GM19452 (cell line): ENCODE measurements around the gene FAM184B.
A peak's percentile ranks its signal among the peaks of the same experiment; 100 is the strongest.
"Not testable (repeated sequence)": the region's sequence is repeated elsewhere in the genome, so short reads cannot be mapped to it uniquely, and the experiment has no call there.

ENCODE experiments used
- ATAC-seq: cut with Tn5 transposase; IDR thresholded peaks from one replicate; pipeline ENCODE4 v1.9.1; 2021; ENCODE audit not compliant: unreplicated experiment

FAM184B gene

DNA sequence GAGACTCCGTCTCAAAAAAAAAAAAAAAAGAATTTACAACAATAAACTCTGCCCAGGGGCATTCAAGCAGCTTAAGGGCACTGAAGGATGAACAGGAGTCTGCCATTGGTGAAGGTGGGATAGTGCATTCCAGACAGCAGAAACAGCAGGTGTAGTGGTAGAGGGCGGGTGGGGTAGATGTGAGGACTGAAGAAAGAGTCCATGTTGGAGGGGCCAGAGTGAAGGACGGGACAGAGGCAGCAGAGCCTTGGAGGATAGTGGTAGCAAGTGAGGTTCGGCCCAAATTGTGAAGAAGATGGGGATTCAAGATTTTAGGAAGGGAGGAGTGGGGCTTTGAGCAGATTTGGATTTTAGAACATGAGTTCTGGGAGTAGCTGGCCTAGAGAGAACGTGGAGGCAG is 91.3 kb downstream of the FAM184B start:
- ATAC-seq, result no peak

DNA sequence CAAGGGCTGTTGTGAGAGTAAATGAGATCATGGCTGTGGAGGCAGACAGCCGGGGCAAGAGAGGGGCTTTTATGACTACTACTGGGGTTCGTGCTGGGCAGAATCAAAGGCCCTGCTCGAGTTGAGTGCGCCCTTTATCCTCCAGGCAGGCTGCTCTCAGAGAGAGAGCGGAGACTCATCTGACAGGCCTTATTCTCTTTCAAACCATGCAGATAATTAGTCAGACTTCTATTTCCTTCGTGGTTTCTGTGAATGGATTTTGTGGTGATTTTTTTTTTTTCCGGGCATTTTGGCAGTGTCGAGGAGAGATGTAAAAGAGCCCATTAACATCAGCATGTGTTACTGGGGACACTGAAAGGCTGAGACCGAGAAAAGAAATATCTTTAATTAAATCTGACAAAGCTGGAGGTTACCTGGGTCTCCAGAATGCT is 93.4 kb downstream of the FAM184B start:
- ATAC-seq, result no peak

DNA sequence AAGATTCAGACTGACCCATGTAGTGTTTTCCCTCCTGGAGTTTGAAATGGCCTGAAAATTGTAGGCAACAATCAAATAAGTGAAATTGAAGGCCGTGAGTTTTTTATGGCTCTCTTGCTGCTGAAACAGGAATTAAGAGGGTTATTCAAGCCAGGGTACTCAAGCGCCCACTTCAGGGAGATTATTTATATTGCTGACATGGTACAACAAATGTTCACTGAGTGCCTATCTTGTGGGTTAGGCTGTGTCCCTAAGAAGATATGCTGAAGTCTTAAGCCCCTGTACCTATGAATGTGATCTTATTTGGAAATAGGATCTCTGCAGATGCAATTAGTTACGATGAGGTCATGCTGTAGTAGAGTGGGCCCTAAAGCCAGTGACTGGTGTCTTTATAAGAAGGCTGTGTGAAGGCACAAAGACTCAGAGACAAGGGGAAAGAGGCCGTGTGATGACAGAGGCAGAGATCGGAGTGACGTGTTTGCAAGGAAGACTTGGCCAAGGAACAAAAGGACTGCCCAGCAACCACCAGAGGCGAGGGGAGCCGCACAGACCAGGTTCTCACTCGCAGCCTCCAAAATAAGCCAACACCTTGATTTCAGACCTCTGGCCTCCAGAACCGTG is 94.1 kb downstream of the FAM184B start:
- ATAC-seq, result no peak

DNA sequence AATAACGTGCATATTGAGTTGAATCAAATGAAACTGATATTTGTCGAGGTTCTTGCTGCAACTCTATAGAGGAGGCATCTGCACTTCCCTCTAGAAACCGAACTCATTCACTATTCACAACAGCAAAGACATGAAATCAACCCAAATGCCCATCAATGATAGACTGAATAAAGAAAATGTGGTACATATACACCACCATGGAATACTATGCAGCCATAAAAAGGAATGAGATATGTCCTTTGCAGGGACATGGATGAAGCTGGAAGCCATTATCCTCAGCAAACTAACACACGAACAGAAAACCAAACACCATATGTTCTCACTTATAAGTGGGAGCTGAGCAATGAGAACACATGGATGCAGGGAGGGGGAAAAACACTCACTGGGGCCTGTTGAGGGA is 96.8 kb downstream of the FAM184B start:
- ATAC-seq, result not testable (repeated sequence)

DNA sequence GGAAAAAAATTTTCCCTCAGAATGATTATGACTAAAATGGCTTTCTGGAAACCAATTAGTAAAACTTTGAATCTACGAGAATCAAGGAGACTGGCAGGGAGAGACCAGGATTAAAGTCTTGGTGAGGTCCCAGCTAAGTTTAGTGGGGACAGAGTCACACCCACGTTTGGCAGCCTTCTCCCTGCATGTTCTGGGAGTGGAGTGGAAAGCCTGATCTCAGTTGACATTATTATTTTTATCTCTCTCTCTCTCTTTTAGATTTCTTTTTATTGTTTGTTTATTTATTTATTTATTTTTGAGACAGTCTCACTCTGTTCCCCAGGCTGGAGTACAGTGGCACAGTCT is 99.2 kb downstream of the FAM184B start:
- ATAC-seq, result no peak

DNA sequence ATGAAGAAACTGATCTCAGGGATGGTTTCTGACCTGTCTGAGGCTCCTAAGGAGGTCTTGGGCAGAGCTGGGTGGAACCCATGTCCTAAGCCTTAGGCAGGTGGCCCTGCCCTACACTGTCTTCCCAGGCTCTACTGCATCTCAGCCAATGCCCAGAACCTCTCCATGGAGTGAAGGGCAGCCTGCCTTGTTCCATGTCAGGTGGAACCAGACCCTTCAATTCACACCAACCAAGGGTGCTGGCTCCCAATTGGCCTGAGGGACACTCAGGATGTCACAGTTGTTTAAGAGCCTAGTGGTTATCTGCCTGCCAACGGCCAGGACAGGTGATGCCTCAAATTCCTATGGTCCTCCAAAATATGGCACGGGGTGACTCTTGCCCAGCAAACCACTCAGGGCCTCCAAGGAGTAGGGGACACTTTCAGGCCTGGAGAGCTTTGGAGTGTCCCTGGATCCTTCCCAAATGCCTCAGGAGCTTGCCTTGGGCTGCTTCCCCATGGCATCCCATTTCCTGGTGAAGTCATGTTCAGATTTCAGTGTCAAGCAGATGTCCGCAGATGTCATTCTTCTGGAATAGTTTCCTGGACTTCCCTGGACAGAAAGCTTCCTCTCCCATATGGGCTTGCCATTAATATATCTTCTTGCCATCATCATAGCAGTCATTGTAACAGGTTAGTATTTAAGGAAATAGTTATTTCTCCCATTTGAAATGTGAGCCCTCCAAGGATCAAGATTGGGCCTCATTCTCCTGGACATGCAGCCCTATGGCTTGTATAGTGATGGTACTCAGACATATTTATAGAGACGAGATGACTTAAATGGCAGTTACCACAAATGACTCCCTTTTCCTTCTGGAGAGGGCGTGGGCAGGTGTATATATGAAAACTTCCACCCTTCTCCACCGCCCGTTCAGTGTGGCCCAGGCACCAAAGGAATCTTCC is 99.9 kb downstream of the FAM184B start:
- no peak for ATAC-seq

DNA sequence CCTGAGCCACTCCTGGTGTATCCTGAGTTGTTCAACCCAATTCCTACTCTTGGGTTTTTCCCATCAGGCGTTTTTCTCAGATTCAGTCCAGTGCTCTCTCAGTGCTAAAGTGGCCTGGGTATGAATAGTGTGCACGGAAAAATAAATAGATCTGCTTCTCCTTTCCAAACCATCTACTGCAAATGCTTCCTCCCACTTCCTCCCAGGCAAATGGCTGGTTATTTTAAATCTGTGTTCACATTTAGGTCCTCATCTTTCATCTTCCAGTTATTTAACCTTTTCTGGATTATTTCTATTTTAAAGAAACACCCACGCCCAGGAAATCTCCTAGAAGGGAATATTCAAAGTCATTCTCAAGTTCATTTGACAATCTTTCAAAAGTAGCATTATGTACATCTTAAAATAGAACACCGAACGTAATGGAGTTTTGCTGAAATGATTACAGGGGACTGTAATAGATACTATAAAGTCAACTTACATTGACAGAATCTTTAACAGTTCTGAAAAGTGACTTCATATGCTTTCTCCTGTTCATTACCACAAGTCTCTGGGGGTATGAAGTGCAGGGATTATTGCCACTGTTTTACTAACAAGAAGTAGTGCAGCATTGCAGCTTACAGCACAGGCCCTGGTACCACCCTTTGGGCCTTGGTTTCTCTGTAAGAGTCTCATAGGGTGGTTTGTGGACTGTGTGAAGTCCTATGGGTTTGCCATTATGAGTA is 100.7 kb downstream of the FAM184B start:
- no peak for ATAC-seq

DNA sequence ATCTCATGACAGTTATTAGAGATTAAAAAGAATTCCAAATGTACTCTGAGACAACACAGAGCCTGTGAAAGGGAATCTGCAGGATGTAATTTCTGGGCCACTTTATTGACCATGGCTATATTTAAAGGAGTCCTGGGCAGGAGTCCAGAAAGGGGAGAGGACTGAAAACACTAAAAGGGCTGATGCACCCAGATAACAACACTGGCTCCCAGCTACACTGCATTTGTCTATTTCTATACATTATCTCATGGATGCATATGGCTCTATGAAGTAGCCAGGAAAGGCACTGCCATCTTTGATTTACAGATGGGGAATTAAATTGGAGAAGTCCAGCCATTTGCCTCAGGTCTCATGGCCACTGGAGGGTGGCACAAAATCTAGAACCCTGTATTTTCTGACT is 111.0 kb downstream of the FAM184B start:
- no peak for ATAC-seq

DNA sequence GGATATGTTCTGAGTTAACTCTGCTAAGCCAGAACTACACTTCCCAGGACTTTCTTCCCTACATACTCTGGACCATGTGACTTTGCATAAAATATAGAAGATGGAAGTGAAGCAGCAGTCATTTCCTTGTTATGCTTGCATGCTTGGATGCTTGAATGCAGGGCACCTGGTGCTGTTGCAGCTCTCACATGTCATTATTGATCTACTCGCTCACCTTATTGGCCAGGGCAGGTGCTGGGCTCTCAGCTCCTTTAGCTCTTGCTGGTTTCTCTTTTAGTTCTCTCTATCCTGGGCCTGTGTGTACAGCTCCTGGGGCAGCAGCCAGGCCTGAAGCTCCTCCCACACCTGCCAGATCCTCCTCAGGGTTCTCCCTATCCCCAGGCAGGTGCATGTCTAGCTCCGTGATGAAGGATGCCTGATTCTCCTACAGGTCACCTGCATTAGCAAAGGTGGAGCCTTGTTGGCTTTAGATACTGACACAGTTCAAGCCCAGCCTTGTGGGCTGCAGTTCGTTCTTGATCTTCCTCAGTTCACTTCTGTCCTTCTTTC is 113.7 kb downstream of the FAM184B start:
- ATAC-seq, result no peak

DNA sequence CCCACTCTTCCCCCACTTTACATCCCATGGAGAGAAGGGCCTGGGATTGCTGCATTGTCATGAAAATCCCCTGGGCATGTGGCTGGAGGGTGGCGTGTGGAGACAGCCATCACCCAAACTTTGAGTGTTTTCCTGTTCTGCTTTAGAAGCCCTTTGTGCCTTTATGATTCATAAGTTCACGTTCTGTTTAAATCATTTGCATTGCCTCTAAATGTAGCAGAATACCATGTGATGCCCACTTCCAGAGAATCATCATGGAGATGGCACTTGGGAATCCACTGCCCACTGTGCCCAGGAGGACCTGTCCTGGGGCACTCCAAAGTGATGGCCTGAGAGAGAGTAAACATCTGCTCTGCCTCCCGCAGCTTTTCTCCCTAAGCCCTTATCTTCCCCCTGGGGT is 114.2 kb downstream of the FAM184B start:
- ATAC-seq, result no peak

DNA sequence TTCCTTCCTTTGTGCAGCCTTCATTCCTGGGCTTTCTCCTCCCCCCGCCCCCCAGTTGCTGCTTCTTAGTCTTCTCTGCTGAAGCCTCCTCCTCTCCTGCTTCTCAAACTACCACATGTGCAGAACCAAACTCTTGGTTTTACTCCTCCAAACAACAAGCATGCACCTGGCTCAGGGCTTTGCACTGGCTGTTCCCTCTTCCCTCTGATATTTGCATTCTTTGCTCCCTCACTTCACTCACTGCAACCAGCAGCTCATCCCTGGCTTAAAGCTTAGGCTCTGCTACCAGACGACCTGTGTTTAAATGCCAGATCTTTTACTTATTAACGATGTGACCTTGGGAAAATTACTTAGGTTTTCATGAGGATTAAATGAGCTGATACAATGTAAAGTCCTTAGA is 115.6 kb downstream of the FAM184B start:
- no peak for ATAC-seq

DNA sequence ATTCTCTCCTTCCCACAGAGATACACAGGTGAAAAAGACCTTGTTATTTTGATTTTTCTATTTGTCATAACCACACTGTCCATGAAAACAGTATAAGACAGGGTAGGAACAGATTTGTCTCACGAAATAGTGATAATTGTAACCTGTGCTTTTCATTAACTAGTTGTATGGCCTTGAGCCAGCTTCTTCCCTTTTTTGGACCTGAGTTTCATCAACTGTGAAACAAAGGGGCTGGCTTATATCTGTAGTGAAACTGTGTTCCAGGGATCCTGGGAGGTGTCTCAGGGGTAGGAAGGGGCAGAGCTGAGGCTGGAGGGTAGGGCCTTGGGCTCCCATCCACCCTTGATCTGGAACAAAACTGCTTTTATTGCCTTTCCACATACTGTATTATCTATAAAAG is 116.1 kb downstream of the FAM184B start:
- no peak for ATAC-seq

DNA sequence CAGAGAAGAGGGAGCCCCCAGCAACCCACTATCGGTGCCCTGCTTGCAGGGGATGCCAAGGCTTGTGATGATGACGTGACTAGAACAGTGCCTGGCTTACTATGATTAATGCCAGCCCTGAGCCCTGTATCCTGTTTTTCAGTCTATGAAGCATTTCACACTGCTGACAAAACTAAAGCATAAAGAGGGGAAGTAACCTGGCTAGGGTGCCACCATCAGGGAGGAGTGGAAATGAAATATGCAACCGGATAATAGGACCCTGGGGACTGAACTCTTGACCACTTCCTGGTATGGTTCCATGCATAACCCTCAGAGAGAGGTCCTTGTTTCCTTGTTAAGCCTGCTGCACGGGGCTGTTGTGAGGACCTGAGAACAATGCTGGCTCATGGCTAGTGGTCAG is 116.7 kb downstream of the FAM184B start:
- peak; percentile 93 for ATAC-seq

DNA sequence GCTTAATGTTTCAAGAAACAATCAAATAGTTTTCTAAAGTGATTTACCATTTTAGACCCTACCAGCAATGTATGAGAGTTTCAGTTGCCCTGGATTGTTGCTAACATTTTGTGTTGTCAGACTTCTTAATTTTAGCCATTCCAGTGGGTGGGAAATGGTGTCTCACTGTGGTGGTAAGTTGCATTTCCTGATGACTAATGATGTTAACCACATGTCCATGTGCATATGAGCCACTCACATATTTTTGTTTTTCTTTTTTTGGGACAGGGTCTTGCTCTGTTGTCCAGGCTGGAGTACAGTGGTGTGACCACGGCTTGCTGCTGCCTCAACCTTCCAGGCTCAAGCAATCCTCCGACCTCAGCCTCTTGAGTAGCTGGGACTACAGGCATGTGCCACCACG is 118.7 kb downstream of the FAM184B start:
- ATAC-seq, result no peak

DNA sequence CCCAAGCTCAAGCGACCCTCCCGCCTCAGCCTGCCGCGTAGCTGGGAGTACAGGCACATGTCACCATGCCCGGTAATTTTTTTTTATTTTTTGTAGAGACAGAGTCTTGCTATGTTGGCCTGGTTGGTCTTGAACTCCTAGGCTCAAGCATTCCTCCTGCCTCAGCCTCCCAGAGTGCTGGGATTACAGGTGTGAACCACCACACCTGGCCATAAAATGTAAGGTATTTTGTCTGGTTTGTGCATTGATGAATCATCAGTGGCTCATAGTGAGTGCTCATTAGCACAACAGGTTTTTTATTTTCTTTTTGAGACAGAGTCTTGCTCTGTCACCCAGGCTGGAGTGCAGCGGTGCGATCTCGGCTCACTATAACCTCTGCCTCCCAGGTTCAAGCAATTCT is 122.2 kb downstream of the FAM184B start:
- not testable (repeated sequence) for ATAC-seq

DNA sequence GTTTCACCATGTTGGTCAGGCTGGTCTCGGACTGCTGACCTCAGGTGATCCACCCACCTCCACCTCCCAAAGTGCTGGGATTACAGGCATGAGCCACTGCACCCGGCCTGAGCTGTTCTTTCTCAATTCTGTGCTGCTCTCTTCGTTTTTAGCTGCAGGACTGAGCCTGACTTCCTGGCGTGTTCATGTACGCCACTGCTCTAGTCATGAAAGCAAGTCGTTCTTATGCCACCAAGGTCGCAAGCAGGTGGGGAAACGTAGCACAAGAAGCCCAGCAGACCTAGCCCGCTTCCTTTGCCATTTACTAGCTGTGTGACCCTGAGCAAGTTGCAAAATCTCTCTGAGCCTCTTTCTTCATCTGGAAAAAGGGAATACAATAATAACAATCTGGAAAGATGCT is 123.6 kb downstream of the FAM184B start:
- ATAC-seq, result no peak

DNA sequence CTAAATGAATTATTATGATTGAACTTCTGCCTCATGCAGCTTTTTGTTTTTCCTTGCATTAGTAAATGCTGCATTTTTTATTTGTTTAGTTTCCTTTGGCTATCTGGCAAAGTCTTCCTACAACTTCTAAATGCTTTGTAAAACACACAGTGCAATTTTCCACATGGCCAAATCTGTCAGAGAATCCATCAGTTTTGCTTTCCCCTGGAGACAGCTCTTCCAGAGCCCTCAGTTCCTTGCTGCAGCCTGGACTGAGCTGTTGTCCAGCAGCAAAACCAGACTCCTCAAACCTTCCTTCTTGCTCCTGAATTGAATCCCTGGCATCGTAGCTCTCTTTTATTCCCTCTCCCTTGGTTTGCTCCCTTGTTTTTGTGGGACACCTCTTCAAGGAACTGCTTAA is 124.3 kb downstream of the FAM184B start:
- no peak for ATAC-seq

DNA sequence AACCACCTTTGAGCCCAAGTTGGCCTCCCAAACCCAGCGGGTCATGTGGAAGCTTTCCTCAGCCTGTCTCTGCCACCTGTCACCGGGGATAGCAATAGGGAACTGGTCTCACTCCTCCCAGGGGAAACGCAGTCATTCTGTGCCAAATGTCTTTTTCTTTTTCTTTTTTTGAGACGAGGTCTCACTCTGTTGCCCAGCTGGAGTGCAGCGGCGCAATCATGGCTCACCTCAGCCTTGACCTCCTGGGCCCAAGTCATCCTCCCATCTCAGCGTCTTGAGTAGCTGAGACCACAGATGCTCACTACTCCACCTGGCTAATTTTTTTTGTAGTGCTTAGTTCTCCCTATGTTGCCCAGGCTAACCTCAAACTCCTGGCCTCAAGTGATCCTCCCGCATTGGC is 126.7 kb downstream of the FAM184B start:
- ATAC-seq, result no peak

DNA sequence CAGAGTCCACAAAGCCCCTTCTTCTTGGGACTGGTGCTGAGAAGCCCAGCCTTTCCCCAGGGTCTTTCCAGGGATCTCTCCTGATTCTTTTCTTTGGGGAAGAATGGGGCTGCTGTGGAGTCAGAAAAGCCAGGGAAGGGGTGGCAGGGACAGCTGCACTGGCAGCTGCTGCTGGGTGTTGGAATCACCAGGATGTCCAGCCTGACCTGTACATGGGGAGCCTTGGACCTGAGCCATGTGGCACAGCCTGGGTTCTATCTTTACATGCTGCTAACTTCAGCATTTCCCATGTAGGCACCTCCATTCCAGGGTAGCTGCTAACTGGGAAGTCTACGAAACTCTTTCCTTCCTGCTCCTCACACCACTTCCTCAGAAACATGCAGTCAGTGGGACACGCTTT is 131.0 kb downstream of the FAM184B start:
- ATAC-seq, result no peak

DNA sequence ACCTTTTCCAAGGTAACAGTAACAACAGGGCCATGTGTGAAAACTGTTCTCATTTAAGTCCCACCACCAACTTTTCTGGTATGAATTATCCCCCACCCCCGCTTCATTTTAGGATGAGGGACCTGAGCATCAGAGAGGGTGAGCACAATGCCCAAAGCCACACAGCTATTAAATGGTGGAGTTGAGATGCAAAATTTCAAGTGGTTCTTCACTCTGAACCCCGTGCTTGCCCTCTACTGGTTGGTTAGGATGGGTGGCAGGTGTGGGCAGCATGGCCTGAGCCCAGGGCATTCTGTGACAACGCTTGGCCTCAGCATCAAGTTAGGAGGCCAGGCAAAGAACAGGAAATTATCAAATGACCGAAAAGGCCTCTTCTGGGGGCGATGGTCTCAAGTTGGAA is 133.5 kb downstream of the FAM184B start:
- no peak for ATAC-seq

DNA sequence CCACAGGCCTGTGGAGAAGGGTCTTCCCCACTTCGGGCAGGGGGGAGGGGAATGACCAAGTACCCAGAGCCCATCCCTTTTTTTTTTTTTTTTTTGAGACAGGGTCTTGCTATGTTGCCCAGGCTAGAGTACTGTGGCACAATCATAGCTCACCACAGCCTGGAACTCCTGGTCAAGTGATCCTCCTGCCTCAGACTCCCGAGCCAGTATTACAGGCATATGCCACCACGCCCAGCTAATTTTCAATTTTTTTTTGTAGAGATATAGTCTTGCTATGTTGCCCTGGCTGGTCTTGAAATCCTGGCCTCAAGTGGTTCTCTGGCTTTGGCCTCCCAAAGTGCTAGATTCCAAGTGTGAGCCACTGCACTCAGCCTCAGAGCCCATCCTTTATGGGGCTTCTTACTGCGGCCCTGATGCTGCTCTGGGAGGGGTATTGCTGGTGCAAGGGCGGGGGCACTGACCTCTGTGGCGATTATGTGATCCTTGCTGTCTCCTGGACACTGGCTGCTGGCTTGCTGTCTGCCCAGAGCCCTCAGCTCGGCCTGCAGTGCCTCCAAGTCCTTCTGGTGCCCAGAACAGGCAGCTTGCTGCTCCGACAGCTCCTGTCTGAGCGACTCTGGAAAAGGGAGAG is 134.1 kb downstream of the FAM184B start:
- no peak for ATAC-seq
